ENCODE data around the gene NFE2L2.
"Not testable (repeated sequence)": the region's sequence is repeated elsewhere in the genome, so short reads cannot be mapped to it uniquely, and the experiment has no call there.

Gene NFE2L2

DNA sequence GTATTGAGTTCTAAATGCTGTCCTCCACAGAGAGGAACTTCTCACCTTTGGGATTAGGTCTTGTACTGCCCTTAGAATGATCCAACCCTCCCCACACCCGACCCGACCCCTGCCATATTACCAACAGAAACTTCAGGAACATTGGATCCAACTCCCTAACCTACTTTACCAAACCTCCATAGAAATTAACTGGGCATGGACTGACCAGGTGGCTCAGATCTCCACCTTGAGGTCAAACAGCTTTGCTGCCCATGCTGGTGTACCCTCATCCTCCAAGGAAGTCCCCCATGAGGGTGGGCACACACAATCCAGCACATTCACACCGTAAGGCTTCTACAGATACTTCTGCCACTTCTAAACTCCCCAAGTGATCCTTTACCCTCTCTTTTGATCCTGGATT is 21.5 kb downstream of the NFE2L2 start:
- Histone ChIP-seq H3K4me3 (no peak overlapping the region), H3K27ac (peak overlapping the region; percentile 28 to 94 (median 83))

DNA sequence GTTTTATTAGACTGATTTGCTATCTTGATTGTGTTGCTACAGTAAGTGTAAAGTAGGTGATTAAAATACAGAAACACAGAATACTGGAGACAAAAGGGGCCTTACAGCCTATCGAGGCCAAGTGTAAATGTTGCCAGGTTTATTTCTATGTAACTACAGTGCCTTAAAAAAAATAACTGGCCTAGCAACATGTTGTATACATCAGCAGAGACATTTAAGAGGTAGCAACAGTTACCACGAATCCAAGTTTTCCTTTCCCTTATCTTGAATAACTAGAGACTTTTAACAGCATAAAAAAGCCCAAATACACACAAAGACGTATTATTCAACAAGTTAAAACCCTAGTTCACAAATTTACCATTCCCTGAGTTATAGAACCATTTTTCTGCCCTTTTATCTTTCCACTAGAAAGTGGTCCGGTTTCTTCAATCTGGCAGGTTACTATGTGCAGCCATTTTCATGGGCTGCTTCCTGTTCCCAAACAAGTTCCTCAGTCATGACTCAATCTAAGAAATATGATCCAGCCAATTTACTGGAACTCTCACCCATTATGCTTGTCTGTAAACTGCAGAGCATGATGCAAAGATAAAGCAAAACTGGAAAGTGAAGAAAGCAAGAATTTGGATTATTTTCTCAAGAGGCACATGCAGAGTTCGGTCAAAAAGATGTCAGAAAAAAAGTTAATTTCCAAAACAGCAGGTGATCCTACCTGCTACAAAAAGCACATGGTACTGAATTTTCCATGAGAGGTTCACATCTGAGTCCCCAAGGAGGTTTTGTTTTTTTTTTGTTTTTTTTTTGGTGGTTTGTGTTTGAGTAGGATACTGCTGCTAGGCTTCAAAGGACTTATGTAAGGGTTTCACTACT is 22.2 kb downstream of the NFE2L2 start:
- Histone ChIP-seq H3K4me3 (peak overlapping the region in 1 of 7 experiments; percentile 8), H3K27ac (peak overlapping the region; percentile 28 to 94 (median 83))

DNA sequence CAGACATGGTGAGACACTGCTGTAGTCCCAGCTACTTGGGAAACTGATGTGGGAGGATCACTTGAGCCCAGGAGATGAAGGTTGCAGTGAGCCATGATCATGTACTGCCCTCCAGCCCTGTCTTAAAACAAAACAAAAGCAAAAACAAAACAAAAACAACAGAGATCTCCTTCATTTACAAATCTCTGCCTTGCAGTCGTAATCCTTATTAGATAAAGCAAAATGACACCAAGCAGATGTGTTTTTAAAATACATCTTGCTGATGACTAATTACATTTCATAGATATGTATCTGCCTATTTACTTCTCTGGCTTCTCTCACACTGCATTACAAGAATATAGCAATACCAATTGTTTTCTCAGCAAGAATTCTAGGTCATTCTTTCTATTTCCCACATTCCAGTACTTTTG is 22.8 kb downstream of the NFE2L2 start:
- peak overlapping the region in 20 of 21 experiments; percentile 26 to 94 (median 84) for H3K27ac ChIP-seq
- H3K4me3 ChIP-seq = no peak overlapping the region

DNA sequence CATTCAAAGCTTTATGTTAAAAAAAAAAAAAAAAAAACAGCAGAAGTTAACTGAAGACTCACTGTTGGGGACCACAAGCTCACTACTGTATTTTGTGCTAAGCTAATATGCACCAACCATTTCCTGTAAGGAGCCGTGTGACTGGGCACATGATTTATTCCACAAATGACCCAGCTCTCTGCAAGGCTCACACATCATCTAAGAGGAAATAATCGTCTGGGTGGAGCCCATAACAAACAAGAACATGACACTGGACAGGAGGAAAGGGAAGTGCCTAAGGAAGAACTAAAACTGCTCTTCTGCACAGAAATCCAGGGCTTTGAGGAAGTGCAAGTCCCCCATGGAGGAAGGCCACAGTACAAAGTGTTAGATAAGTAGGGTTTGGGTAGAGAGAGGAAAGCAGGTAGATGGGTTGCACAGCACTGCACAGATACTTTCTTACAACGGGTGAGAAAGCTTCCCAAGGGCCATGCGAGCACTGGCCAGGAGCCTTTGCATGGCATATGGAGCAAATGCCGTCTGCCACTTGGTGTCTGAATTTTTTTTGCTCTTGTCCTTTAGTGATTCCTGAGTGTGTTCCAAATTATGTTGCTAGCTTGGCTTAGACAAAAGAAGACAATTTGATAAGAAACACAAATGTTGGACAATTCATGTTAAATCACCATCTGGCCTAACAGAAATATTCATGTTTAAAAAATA is 24.4 kb downstream of the NFE2L2 start:
- Histone ChIP-seq H3K4me3 (no peak overlapping the region), H3K27ac (peak overlapping the region in 20 of 21 experiments; percentile 34 to 94 (median 84))

DNA sequence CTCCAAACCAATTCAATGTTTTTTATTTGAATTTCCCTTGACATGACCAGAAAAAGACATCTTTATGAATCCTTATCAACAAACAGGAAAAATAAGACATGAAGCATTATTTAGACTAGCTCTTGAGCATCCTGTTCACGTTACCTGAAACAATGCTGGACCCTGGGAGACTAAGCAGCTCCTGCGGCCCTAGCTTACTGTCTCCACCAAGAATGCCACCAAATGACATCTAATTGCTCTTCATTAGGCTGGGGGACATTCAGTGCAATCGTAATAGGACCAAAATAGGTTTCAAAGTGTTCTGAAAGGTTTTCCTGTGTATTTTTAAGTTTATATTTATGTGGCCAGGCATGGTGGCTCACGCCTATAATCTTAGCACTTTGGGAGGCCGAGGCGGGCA is 25.5 kb downstream of the NFE2L2 start:
- H3K4me3 ChIP-seq = no peak overlapping the region
- peak overlapping the region in 20 of 21 experiments; percentile 41 to 94 (median 83) for H3K27ac ChIP-seq

DNA sequence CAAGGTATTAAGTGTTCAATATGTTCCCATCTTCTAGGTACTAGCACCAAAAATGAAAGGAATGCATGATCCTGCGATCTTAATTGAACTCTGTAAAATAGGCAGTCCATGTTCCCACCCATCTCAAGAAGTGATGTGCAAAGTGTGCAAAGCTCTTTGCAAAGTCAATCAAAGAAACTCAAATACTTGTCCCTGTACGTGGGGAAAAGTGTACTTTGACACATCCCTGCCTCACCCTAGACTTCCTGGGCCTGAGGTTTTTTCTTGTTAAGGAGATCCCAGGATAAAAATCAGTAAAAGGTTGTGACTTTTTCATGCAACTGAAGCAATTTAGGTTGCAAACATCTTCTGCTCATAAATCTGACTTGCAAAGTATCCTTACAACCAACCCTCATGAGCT is 26.6 kb downstream of the NFE2L2 start:
- H3K4me3 ChIP-seq = no peak overlapping the region
- H3K27ac ChIP-seq = peak overlapping the region in 5 of 21 experiments; percentile 3 to 89 (median 82)

DNA sequence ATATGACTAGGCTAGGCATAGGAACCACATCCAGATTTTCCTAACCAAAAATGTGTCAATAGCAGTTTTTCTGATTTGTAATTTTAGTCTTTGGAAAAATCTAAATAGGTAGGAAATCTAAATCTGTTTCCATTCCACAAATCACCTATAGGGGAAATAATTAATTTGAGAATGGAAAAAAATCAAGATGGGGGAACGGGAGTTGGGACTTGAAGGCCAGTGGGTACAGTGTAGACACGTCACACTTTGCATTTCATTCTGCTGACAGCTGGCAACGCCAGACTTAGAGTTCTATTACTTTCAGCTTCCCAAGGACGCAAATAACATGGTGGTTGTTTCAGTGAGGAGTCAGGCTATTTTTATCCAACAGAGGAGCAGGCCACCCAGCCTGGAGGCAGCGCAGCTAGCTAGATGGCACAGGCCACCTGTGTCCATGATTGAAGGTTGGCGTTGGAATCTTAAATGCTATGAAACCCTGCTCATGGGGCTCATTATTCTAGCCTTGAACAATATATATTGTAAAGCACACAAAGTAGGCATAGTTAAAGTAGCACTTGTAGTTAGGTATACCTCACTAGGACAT is 28.6 kb downstream of the NFE2L2 start:
- Histone ChIP-seq H3K4me3 (no peak overlapping the region), H3K27ac (peak overlapping the region in 1 of 21 experiments; percentile 12)

DNA sequence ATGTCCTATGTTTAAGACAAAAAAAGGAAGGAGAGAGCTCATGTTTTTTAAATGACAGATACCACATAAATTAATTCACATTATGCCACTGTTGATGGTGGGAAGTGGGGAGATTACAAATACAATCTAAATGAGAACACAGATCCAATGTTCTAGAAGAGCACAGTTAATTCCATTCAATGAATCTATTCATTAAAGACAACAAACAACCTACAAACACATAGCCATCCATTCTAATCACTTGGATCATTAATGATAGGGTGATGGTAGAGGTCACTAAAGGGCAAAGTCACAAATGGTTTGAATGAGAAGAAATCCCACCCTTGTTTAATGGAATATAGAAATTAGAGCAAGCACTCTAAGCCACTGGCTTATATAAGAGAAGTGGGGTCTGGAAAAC is 30.3 kb downstream of the NFE2L2 start:
- peak overlapping the region in 1 of 21 experiments; percentile 2 for H3K27ac ChIP-seq
- H3K4me3 ChIP-seq = no peak overlapping the region

DNA sequence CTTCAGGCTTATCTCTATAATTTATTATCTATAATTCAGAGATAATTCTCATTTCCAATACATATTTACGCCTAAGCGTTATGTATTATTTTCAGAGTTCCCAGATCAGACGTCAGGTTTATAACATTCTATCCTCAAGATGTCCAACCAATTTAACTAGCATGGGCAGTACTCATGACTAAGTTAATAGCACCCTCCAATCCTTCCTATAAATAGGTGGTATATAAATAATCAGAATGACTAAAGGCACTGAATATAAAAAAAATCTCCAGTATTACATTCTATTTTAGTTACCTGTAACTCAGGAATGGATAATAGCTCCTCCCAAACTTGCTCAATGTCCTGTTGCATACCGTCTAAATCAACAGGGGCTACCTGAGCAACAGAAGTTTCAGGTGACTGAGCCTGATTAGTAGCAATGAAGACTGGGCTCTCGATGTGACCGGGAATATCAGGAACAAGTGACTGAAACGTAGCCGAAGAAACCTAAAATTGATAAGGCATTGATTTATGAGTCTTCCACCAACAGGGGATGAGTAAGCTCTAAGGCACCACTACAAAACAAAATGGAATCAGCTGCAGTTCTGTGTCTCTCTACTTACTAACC is 32.3 kb downstream of the NFE2L2 start:
- no peak overlapping the region for H3K27ac ChIP-seq
- H3K4me3 ChIP-seq = no peak overlapping the region

DNA sequence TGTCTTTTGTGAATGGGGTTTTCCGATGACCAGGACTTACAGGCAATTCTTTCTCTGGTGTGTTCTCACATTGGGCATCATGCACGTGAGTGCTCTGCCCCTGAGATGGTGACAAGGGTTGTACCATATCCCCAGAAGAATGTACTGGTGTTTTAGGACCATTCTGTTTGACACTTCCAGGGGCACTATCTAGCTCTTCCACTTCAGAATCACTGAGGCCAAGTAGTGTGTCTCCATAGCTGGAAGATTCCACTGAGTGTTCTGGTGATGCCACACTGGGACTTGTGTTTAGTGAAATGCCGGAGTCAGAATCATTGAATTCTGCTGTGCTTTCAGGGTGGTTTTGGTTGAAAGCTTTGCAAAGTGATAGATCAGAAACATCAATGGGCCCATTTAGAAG is 33.3 kb downstream of the NFE2L2 start:
- Histone ChIP-seq H3K27ac (no peak overlapping the region), H3K4me3 (no peak overlapping the region)

DNA sequence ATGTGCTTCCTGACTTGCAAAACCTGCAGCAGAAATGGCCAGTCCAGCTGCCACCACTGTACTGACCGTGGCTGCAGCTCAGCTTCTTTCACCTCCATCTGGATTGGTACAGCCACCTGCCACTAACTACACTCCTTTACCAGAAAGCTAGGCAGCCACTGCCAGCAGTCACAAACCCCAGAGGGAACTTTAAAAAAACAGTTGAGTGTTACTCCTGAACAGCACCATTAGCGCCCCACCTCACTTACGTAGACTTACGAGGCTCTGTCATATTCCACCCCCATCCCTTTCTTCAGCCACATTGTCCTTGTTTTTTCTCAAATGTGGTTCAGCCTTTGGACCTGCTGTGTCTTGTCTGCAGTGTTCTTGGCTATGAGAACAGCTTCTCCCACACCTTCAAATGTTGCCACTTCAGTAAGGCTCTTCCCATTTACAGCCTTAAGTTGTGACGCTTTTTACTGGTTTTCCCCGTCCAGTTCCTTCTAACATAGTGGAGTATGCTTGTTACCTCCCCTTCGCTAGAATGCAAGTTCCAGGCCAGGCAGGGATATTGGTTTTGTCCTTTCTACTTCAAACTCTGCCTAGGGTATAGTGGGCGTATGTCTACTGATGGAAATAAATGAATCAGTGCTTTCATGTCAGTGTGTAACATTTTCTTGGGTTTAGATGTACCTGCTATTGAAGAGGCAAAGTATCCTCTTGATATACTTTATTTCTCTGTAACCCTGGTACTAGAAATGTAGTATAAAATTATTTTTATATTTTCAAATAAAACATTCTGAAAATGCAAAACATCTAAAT is 34.9 kb downstream of the NFE2L2 start:
- peak overlapping the region in 6 of 21 experiments; percentile 12 to 61 (median 41) for H3K27ac ChIP-seq
- no peak overlapping the region for H3K4me3 ChIP-seq

DNA sequence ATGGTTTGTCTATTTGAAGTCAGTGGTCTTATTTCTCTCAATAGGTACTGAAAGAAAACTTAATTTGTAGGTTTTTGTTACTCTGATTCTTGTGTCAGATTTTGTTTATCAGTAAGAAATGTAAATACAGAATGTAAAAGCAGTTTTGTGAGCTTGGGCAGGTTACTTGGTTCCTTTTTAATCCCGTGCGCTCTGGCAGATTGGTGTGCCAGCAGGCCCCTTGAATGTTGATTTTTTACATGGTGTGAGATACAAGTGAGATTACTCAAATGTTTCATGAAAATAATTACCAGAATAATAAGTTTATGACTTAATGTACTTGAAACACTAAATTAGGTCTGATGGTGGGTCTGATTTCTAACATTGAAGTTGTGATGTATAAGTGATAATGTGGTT is 38.6 kb downstream of the NFE2L2 start:
- no peak overlapping the region for H3K27ac ChIP-seq

DNA sequence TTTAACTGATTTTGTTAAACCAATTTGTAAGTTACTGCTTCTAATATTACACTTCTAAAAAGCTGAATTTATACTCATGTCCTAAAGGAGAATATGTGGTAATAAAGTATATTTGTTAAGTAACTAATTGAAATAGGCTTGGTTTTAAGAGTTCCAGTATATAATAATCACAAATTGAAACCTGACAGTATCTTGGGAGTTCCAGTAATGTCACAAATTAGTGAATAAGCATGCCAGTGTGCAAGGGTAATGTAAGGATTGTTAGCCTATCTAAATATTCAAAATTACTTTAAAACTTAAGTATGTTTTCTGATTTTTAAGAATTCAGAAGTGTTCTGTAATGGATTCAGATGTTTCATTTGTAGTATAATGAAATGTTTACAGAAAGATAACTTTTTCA is 41.1 kb downstream of the NFE2L2 start:
- not testable (repeated sequence) for H3K4me3 ChIP-seq, H3K27ac ChIP-seq

More for the DNA sequence above, 38.6 kb downstream of the NFE2L2 start:
- H3K4me3 ChIP-seq = no peak overlapping the region

DNA sequence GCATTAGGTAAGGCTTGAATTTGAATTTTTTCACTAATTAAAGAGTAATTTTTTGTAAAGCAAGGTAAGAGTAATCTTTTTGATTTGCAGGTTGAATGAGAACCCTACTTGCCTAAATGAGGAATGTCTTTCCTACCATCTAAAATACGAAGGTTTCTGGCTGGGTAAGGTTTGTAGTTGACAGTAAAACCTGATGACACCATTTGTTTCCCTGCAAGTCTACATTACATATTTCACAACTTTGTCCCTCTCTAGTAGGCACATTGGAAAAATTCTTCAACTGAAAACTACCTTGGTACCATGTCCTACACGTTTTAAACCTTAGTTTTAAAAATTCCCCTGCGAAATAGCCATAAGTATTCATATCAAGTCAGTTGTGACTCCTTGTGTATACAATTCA is 42.6 kb downstream of the NFE2L2 start:
- no peak overlapping the region for H3K4me3 ChIP-seq
- no peak overlapping the region for H3K27ac ChIP-seq

DNA sequence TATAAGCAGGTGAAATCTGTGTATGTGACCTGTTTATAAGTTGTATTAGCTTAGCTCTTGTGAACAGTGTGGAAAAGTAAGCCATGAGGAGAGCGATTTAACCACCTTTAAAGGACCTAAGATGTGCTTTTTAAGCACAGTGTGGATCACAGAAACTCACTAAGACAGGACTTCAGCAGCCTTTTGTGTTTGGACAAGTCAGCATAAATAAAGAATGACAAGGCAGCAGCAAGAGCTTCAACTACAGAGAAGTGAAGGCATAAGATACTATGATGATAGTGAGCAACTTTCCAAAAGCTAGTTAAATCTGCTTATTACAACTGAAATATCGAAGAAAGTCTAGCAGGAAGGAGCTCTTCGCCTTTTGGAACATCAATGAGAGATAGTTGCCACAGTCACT is 43.0 kb downstream of the NFE2L2 start:
- H3K4me3 ChIP-seq = no peak overlapping the region
- no peak overlapping the region for H3K27ac ChIP-seq

DNA sequence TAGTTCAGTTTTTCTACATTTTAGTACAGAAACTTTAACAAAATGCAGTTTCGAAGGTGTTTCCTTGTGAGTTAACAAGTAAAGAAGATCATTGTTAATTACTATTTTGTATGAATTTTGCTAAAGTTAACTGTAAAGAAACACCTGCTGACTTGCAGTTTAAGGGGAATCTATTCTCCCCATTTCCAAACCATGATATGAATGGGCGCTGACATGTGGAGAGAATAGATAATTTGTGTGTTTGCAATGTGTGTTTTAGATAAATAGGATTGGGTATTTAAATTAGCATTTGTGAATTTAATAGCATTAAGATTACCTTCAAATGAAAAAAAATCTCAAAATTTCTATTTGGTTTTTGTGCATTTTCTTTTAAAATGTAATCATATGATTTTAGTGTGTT is 44.7 kb downstream of the NFE2L2 start:
- not testable (repeated sequence) for H3K27ac ChIP-seq, H3K4me3 ChIP-seq

DNA sequence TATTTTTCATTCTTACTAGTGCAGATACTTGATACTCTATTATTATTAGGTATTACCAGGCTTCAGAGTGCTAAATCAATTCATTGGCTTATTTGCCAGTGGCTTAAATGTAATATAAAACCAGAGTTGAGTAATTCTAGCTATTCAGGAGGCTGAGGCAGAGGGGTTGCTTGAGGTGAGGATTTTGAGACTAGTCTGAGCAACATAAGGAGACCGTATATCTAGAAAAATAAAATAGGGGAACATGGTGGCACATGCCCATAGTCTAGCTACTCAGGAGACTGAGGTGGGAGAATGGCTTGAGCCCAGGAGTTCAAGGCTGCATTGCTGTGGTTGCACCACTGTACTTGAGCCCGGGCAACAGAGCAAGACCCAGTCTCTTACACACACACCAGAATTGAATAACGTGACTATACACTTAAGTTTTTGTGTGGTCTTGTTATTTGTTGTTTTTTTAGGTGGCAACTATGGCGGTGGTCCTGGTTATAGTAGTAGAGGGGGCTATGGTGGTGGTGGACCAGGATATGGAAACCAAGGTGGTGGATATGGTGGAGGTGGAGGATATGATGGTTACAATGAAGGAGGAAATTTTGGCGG is 47.2 kb downstream of the NFE2L2 start:
- no peak overlapping the region for H3K4me3 ChIP-seq
- H3K27ac ChIP-seq = no peak overlapping the region

DNA sequence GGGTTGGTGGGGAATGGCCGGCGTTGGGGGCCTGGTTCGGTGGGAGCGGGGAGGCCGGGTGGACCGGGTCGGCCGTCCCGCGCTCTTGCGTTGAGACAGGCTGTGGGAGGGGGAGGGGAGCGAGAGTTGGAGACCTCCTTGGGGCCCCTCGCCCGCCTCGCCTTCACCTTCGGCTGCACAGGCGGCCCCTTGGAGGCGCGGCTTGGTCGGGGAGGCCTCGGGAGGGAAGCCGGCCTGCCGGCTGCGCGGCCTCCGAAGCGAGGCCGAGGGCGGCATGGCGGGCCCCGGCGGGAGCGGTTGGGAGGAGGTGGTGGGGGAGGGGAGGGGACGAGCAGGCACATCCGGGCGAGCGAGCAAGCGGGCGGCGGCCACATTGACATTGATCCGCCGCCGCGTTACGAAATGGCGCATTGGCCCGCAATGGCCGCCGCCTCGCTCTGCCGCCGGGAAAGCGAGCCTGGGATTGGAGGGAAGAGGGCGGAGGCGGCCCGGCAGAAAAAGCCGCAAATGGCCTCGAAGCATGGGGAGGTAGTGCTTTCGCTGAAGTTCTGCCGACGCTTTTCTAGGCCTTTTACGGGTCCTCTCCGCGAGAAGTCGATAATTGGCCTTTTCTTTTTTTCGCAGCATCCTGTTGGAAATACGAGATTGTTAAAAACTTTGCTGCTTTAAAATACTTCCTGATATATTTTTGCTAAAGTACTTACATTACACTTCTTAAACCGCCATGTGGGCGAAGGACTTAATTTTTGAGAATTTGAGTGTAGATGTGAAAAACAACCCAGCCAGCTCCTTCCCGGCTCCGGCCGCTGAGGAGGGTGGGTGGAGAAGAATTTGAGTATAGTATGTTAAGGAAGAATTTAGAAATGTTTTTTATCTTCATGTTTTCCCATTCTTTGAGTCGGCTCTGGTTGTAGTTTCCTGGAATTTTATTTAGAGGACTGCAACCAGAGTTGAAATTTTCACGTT is 51.4 kb downstream of the NFE2L2 start:
- Histone ChIP-seq H3K27ac (peak overlapping the region; percentile 90 to 100 (median 99)), H3K4me3 (peak overlapping the region; percentile 65 to 96 (median 92))
